ENCODE measurements around the gene NTM.

The NTM gene

GRCh38 chr11:132196928-132197327, 826.5 kb downstream of the NTM start:
- H3K9me3 ChIP-seq (ENCODE audit: control insufficient read depth, insufficient read depth, low read depth, low read length): no peaks in the 10 kb centered on the region
- no peaks in the 10 kb centered on the region for H3K4me1 ChIP-seq (ENCODE audit: control insufficient read depth, insufficient read depth, low read length)
- no peak overlapping the region for H3K4me3 ChIP-seq (ENCODE audit: low read depth, low read length)
- H3K27ac ChIP-seq (ENCODE audit: extremely low read depth, low read depth, low read length): no peak overlapping the region
- CTCF ChIA-PET: interaction anchor here (0.6 kb wide), 1 partner anchor 50 kb away, joined by 5 read pairs; no protein-coding TSS in a partner anchor
- POLR2A ChIA-PET: no interaction called here
- no peaks in the 10 kb centered on the region for H3K36me3 ChIP-seq (ENCODE audit: control insufficient read depth in 2 of 2, insufficient read depth in 1 of 2, low read length in 2 of 2)
- TF ChIP-seq ZBTB10 (tag by site-specific recombination; IDR thresholded peaks at IDR 0.05) (no peak), ZSCAN16 (tag by site-specific recombination; IDR thresholded peaks at IDR 0.05) (no peak), ZNF707 (tag by site-specific recombination; IDR thresholded peaks at IDR 0.05) (no peak), INSM2 (tag by site-specific recombination; IDR thresholded peaks at IDR 0.05) (no peak), ZNF366 (tag by site-specific recombination; conservative IDR thresholded peaks at IDR 0.05) (no peak), ELK4 (IDR thresholded peaks at IDR 0.05; ENCODE audit: borderline replicate concordance, low read depth, low read length) (no peak), ATF2 (tag by site-specific recombination; IDR thresholded peaks at IDR 0.05; ENCODE audit: low read depth) (no peak), ZNF555 (tag by site-specific recombination; conservative IDR thresholded peaks at IDR 0.05) (no peak), SCRT2 (tag by site-specific recombination; IDR thresholded peaks at IDR 0.05) (no peak), ZNF626 (tag by site-specific recombination; IDR thresholded peaks at IDR 0.05) (no peak), ZNF747 (tag by site-specific recombination; IDR thresholded peaks at IDR 0.05) (no peak)

GRCh38 chr11:132200353-132200936, 830.0 kb downstream of the NTM start:
- TF ChIP-seq ZNF621 (tag by site-specific recombination; IDR thresholded peaks at IDR 0.05): no peak
- TF ChIP-seq TRIM28 (IDR thresholded peaks at IDR 0.05; ENCODE audit: borderline replicate concordance, low read length): peak; percentile 45; the same call in 1 of the 2 replicates
- H3K27ac ChIP-seq (ENCODE audit: extremely low read depth, low read depth, low read length): no peak overlapping the region
- no peaks in the 10 kb centered on the region for H3K36me3 ChIP-seq (ENCODE audit: control insufficient read depth in 2 of 2, insufficient read depth in 1 of 2, low read length in 2 of 2)
- H3K9me3 ChIP-seq (ENCODE audit: control insufficient read depth, insufficient read depth, low read depth, low read length): no peaks in the 10 kb centered on the region
- H3K4me1 ChIP-seq (ENCODE audit: control insufficient read depth, insufficient read depth, low read length): no peaks in the 10 kb centered on the region
- ChIA-PET CTCF (interaction anchor here (0.6 to 1.1 kb wide), 3 partner anchors 15 to 1033 kb away, joined by 3 to 5 read pairs (median 3); no protein-coding TSS in a partner anchor), POLR2A (no interaction called here)
- H3K4me3 ChIP-seq (ENCODE audit: low read depth, low read length): no peak overlapping the region

- POLR2A ChIA-PET: no interaction called here
- Histone ChIP-seq H3K27ac (ENCODE audit: extremely low read depth, low read depth, low read length) (no peak overlapping the region), H3K36me3 (ENCODE audit: control insufficient read depth in 2 of 2, insufficient read depth in 1 of 2, low read length in 2 of 2) (no peaks in the 10 kb centered on the region), H3K4me1 (ENCODE audit: control insufficient read depth, insufficient read depth, low read length) (no peaks in the 10 kb centered on the region), H3K4me3 (ENCODE audit: low read depth, low read length) (no peak overlapping the region), H3K9me3 (ENCODE audit: control insufficient read depth, insufficient read depth, low read depth, low read length) (no peaks in the 10 kb centered on the region)
- CTCF ChIA-PET: interaction anchor here (1.4 kb wide), 1 partner anchor 16 kb away, joined by 3 read pairs; no protein-coding TSS in a partner anchor
- TF ChIP-seq ATF2 (tag by site-specific recombination; IDR thresholded peaks at IDR 0.05; ENCODE audit: low read depth) (no peak), ZNF174 (tag by site-specific recombination; IDR thresholded peaks at IDR 0.05) (no peak), REPIN1 (tag by site-specific recombination; IDR thresholded peaks at IDR 0.05; ENCODE audit: low read depth) (no peak), ZNF211 (tag by site-specific recombination; IDR thresholded peaks at IDR 0.05; ENCODE audit: low read depth) (no peak), KLF10 (tag by site-specific recombination; IDR thresholded peaks at IDR 0.05) (no peak), BCL11B (tag by site-specific recombination; IDR thresholded peaks at IDR 0.05; ENCODE audit: low read depth) (no peak), YY2 (tag by site-specific recombination; IDR thresholded peaks at IDR 0.05) (no peak), CTCF (tag by site-specific recombination; IDR thresholded peaks at IDR 0.05) (no peak), ZNF433 (tag by site-specific recombination; IDR thresholded peaks at IDR 0.05; ENCODE audit: low read depth) (no peak)
Observed at GRCh38 chr11:132202621-132203020, 832.2 kb downstream of the NTM start.

Data from HEK293 (cell line).